GM12878 (cell line): Measurements from ENCODE around the gene ANXA2R. TPM values are rescaled to one million over a fixed set of nuclear protein-coding genes. Genes with fewer than 3 reads are reported as not detected.

Experiments used
- ATAC-seq: fragments of 200-7000 bp; cut with Tn5 transposase; 3 replicates; pipeline ENCODE4 v1.9.1; 2020; ENCODE audit warnings: mild to moderate bottlenecking, moderate library complexity
- BruUV-seq: library from RNA; stranded (reverse); fragments of 400-500 nt; replicated peaks from 2 replicates; lab custom pipeline; 2021; lab: Mats Ljungman, UMichigan
- CTCF ChIA-PET: fragments of 300-600 bp; sonication (Branson Sonifier 250); formaldehyde crosslinking; extraction: SDS; loops from one replicate; lab custom pipeline; 2021; ENCODE audit warnings: inconsistent platforms; lab: Yijun Ruan, JAX
- POLR2A ChIA-PET: fragments of 350-600 bp; formaldehyde crosslinking; extraction: SDS; loops from one replicate; lab custom pipeline; 2021; ENCODE audit warnings: inconsistent platforms; lab: Charles Lee
- RAD21 ChIA-PET: fragments of 300-600 bp; sonication (Branson Sonifier 250); formaldehyde crosslinking; loops from one replicate; lab custom pipeline; 2023; ENCODE audit warnings: antibody characterized with exemption; ENCODE audit not compliant: unreplicated experiment; lab: Charles Lee
- SMC1A ChIA-PET: fragments of 300-600 bp; sonication (Branson Sonifier 250); formaldehyde crosslinking; loops from one replicate; lab custom pipeline; 2023; ENCODE audit not compliant: unreplicated experiment, uncharacterized antibody; lab: Charles Lee
- DNase-seq: peaks from one replicate; pipeline ENCODE4 v3.0.0-alpha.2; 2011; ENCODE audit warnings: low read depth, low spot score
- FAIRE-seq: peaks from 3 replicates; lab custom pipeline; 2011; peaks lifted over from hg19 to GRCh38; lab: Jason Lieb, UNC
- H2AFZ ChIP-seq: 2 replicates; pipeline ENCODE4 v1.6.0; 2011; ENCODE audit warnings: low read depth, low read length, control low read depth; ENCODE audit not compliant: control insufficient read depth
- H3K27ac ChIP-seq: 2 replicates; pipeline ENCODE4 v1.5.1; 2011; ENCODE audit warnings: control low read depth; ENCODE audit not compliant: control insufficient read depth, insufficient read depth
- H3K27me3 ChIP-seq, 2 experiments: replicated peaks in 1 of 2; 2 replicates each; pipeline versions ENCODE4 v1.6.0 to v1.6.1; 2011; ENCODE audit warnings: low read length in 1 of 2; ENCODE audit not compliant: control insufficient read depth in 2 of 2, insufficient read depth in 2 of 2
- H3K36me3 ChIP-seq, 2 experiments: 2 replicates each; pipeline ENCODE4 v1.5.1; 2011; ENCODE audit warnings: low read length in 1 of 2; ENCODE audit not compliant: control insufficient read depth in 2 of 2, insufficient read depth in 2 of 2
- H3K4me1 ChIP-seq: 2 replicates; pipeline ENCODE4 v1.6.1; 2011; ENCODE audit warnings: mild to moderate bottlenecking, low read length, moderate library complexity, mixed read lengths; ENCODE audit not compliant: control insufficient read depth, insufficient read depth
- H3K4me2 ChIP-seq: 2 replicates; pipeline ENCODE4 v1.6.0; 2011; ENCODE audit warnings: control low read depth; ENCODE audit not compliant: control insufficient read depth, insufficient read depth
- H3K4me3 ChIP-seq: fragments of 200-600 bp; sonication (generic); 2 replicates; pipeline ENCODE4 v1.5.1; 2016
- H3K79me2 ChIP-seq: 2 replicates; pipeline ENCODE4 v1.6.0; 2011; ENCODE audit warnings: low read length; ENCODE audit not compliant: control insufficient read depth, insufficient read depth
- H3K9ac ChIP-seq: 2 replicates; pipeline ENCODE4 v1.8.0; 2011; ENCODE audit warnings: low read length, control low read depth, mixed read lengths; ENCODE audit not compliant: control insufficient read depth, insufficient read depth
- H3K9me3 ChIP-seq: replicated peaks from 3 replicates; pipeline ENCODE4 v1.5.1; 2011; ENCODE audit warnings: mild to moderate bottlenecking, low read length; ENCODE audit not compliant: control insufficient read depth, insufficient read depth
- H4K20me1 ChIP-seq: 2 replicates; pipeline ENCODE4 v1.6.0; 2011; ENCODE audit not compliant: control insufficient read depth, insufficient read depth
- BMI1 ChIP-seq: fragments of 450-650 bp; IDR thresholded peaks from 2 replicates; pipeline ENCODE4 v1.6.1; 2016; ENCODE audit warnings: mild to moderate bottlenecking, moderate library complexity, borderline replicate concordance
- EGR1 ChIP-seq, 2 experiments: IDR thresholded peaks; 1 replicate in 1 of 2; 2 replicates in 1 of 2; pipeline ENCODE4 v1.6.1; 2011 to 2012; ENCODE audit warnings: low read depth in 2 of 2, low read length in 2 of 2, borderline replicate concordance in 1 of 2, mild to moderate bottlenecking in 1 of 2, moderate library complexity in 1 of 2
- EP300 ChIP-seq, 2 experiments: fragments of 150-350 bp in 1 of 2; IDR thresholded peaks; 2 replicates each; pipeline ENCODE4 v1.6.1; 2011 to 2012; ENCODE audit warnings: low read depth in 2 of 2, low read length in 2 of 2, borderline replicate concordance in 1 of 2, improper control_type of control experiment in 1 of 2, inconsistent platforms in 1 of 2; ENCODE audit not compliant: control insufficient read depth in 1 of 2
- ESRRA ChIP-seq: IDR thresholded peaks from 2 replicates; pipeline ENCODE4 v1.6.1; 2012; ENCODE audit warnings: mild to moderate bottlenecking, low read length, improper control_type of control experiment
- GATAD2B ChIP-seq: fragments of 450-650 bp; conservative IDR thresholded peaks from 2 replicates; pipeline ENCODE4 v1.6.1; 2017; ENCODE audit warnings: low read depth, mild to moderate bottlenecking, moderate library complexity
- HCFC1 ChIP-seq: fragments of 150-350 bp; IDR thresholded peaks from 2 replicates; pipeline ENCODE4 v1.6.1; 2014; ENCODE audit warnings: low read length
- IKZF1 ChIP-seq: fragments of 450-650 bp; conservative IDR thresholded peaks from 2 replicates; pipeline ENCODE4 v1.6.1; 2017; ENCODE audit warnings: antibody characterized with exemption, mild to moderate bottlenecking
- MEF2B ChIP-seq: fragments of 450-650 bp; IDR thresholded peaks from 2 replicates; pipeline ENCODE4 v1.6.1; 2018; ENCODE audit warnings: mild to moderate bottlenecking, moderate library complexity; ENCODE audit not compliant: partially characterized antibody, poor library complexity, severe bottlenecking
- MXI1 ChIP-seq: fragments of 150-350 bp; IDR thresholded peaks from 2 replicates; pipeline ENCODE4 v1.6.1; 2011; ENCODE audit warnings: low read depth, mild to moderate bottlenecking, inconsistent platforms, low read length, improper control_type of control experiment
- NBN ChIP-seq: fragments of 450-650 bp; IDR thresholded peaks from 2 replicates; pipeline ENCODE4 v1.6.1; 2016
- POU2F2 ChIP-seq: IDR thresholded peaks from 3 replicates; pipeline ENCODE4 v1.6.1; 2011; ENCODE audit warnings: low read depth, mild to moderate bottlenecking, low read length, borderline replicate concordance
- RB1 ChIP-seq: fragments of 450-650 bp; formaldehyde crosslinking; IDR thresholded peaks from 2 replicates; pipeline ENCODE4 v1.6.1; 2017; ENCODE audit warnings: mild to moderate bottlenecking, borderline replicate concordance
- SIN3A ChIP-seq: IDR thresholded peaks from 2 replicates; pipeline ENCODE4 v1.6.1; 2012; ENCODE audit warnings: low read depth, low read length, improper control_type of control experiment
- SMAD5 ChIP-seq: IDR thresholded peaks from 2 replicates; pipeline ENCODE4 v1.6.1; 2016; ENCODE audit warnings: antibody characterized with exemption, low read depth
- YY1 ChIP-seq: IDR thresholded peaks from 2 replicates; pipeline ENCODE4 v1.6.1; 2011; ENCODE audit warnings: low read depth, mild to moderate bottlenecking, low read length
- WGBS: methylation state at CpG from one replicate; pipeline ENCODE4 v1.1.6; 2016; ENCODE audit warnings: low lambda C conversion rate; ENCODE audit not compliant: insufficient replicate concordance, insufficient coverage; ENCODE audit errors: missing lambda C conversion rate; 5-methylcytosine and 5-hydroxymethylcytosine counted together
- in situ Hi-C: fragments of 300-500 bp; cut with MboI; formaldehyde crosslinking; loops from 9 replicates; pipeline ENCODE4 v1.14.3; 2018; ENCODE audit warnings: mixed read lengths
- intact Hi-C: fragments of 100-400 bp; cut with micrococcal nuclease; formaldehyde crosslinking; loops from one replicate; pipeline ENCODE4 v1.14.2; 2022; ENCODE audit not compliant: unreplicated experiment
- polyA plus RNA-seq, 11 experiments: library from polyadenylated mRNA; depleted of rRNA in 4 of 11; unstranded in 6 of 11; stranded (reverse) in 5 of 11; fragments of >200 nt; fragmentation: Nextera tagmentation in 4 of 11; fragmentation: Illumina TruSeq in 1 of 11; extraction: Ambion mirVana in 4 of 11; extraction: Trizol in 1 of 11; gene quantifications; 1 replicate in 1 of 11; 2 replicates in 10 of 11; pipeline versions ENCODE4 v1.2.1 to v1.2.3, GENCODE V29; 2011 to 2016; ENCODE audit warnings: inconsistent platforms in 2 of 11, missing spikeins in 2 of 11, low read depth in 1 of 11
- total RNA-seq, 4 experiments: library from RNA; depleted of rRNA in 3 of 4; stranded (reverse); fragments of >200 nt in 3 of 4; fragmentation: Illumina TruSeq in 1 of 4; extraction: Trizol in 1 of 4; gene quantifications; 2 replicates each; pipeline versions ENCODE4 v1.2.1 to v1.2.3, GENCODE V29; 2013 to 2021
- TF ChIP-seq, protein P1 (sequence below): fragments of 450-650 bp; IDR thresholded peaks from 2 replicates; pipeline ENCODE4 v1.6.1; 2016; ENCODE audit warnings: mild to moderate bottlenecking
- TF ChIP-seq, protein P2 (sequence below): IDR thresholded peaks from 2 replicates; pipeline ENCODE4 v1.6.1; 2011; ENCODE audit warnings: borderline replicate concordance, low read depth, mild to moderate bottlenecking, moderate library complexity, mixed read lengths, low read length; ENCODE audit not compliant: insufficient read depth; ENCODE audit errors: extremely low read length

ANXA2R gene
- total and polyA plus RNA-seq, 10 of the 15 experiments (the other 5 are each of a cell fraction or from before 2014, with no cell fraction given) = 2.3 to 7.8 (median 4.4) TPM

DNA sequence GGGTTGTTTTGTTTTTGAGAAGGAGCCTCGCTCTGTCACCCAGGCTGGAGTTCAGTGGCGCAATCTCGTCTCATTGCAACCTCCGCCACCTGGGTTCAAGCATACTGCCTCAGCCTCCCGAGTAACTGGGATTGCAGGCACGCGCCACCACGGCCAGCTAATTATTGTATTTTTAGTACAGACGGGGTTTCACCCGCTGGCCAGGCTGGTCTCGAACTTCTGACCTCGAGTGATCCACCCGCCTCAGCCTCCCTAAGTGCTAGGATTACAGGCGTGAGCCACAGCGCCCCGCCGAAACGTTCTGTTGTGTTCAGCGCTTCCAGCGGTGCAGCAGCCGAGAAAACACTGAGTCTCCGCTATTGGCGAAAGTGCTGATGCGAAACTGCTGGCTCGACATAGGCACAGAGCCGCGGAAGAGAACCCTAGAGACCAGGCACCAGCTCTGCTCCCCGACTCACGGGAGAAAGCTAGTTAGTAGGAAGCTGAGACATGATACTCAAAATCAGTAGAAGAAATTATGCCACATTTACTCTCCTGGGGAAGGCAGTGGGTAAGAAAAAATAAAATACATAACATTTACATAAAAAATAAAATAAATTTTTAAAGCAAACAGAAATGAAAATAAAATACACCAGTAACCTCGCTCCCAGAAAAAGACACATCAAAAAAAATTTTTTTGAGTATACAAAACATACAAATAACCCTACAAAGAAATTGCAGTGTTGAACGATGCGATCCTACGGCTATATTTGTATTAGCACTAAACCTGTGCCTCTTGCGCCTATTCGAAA lies 31.6 kb downstream of the ANXA2R start:
- intact Hi-C loops = loop anchor here (1.0 to 5.0 kb wide), 3 partner anchors 13 to 99 kb away; no protein-coding TSS in a partner anchor
- H3K27ac ChIP-seq = peak overlapping the region; percentile 94
- FAIRE-seq (no peak), DNase-seq (no peak), ATAC-seq (peak; percentile 72)
- ChIA-PET POLR2A (interaction anchor here (0.9 to 4.4 kb wide), 7 partner anchors 10 to 304 kb away, joined by 3 to 65 read pairs (median 4); no protein-coding TSS in a partner anchor), RAD21 (interaction anchor here (1.0 to 3.4 kb wide), 13 partner anchors 10 to 541 kb away, joined by 3 to 78 read pairs (median 4); no protein-coding TSS in a partner anchor), SMC1A (interaction anchor here (1.0 to 3.9 kb wide), 11 partner anchors 8 to 199 kb away, joined by 3 to 48 read pairs (median 5); no protein-coding TSS in a partner anchor), CTCF (interaction anchor here (0.9 to 4.5 kb wide), 14 partner anchors 8 to 99 kb away, joined by 3 to 64 read pairs (median 8); partner anchors contain the start of gene ANXA2R)
- no TSS peak for BruUV-seq
- under 1% methylated on average over 35 of the region's 35 CpGs for WGBS
- no peaks in the 10 kb centered on the region for H3K79me2 ChIP-seq
- peak overlapping the region; percentile 81 for H3K9ac ChIP-seq
- H2AFZ ChIP-seq = peak overlapping the region; percentile 69
- no peaks in the 10 kb centered on the region for H3K9me3 ChIP-seq
- in situ Hi-C loops = no loop called here
- no peaks in the 10 kb centered on the region for H4K20me1 ChIP-seq
- peak overlapping the region; percentile 67 for H3K4me3 ChIP-seq
- H3K4me2 ChIP-seq = peak overlapping the region; percentile 92
- H3K36me3 ChIP-seq = no peaks in the 10 kb centered on the region
- peaks cover 13% of the 10 kb centered on the region for H3K4me1 ChIP-seq
- no peaks in the 10 kb centered on the region for H3K27me3 ChIP-seq
- TF ChIP-seq ESRRA (no peak), NBN (peak; percentile 97), EGR1 (IDR thresholded peaks at IDR 0.05; ENCODE audit: borderline replicate concordance in 1 of 2, low read depth in 2 of 2, low read length in 2 of 2) (0 out of 3 replicates have a peak, but pooled peaks of 1 of the 2 experiments have one; percentile 5), YY1 (peak; percentile 58), SMAD5 (peak; percentile 68; the same call in 1 of the 2 replicates), HCFC1 (0 out of 2 replicates have a peak, but pooled peaks have one; percentile 28), GATAD2B (peak; percentile 51), EP300 (IDR thresholded peaks at IDR 0.05; ENCODE audit: borderline replicate concordance in 1 of 2, control insufficient read depth in 1 of 2, low read depth in 2 of 2, low read length in 2 of 2) (peak in 1 of 2 experiments; percentile 77; a peak in 2 of 4 replicates), IKZF1 (peak; percentile 66), BMI1 (no peak), MXI1 (no peak), POU2F2 (no peak), MEF2B (no peak), SIN3A (no peak; the same call in 1 of the 2 replicates), RB1 (peak; percentile 56)
- TF ChIP-seq, protein P1, sequence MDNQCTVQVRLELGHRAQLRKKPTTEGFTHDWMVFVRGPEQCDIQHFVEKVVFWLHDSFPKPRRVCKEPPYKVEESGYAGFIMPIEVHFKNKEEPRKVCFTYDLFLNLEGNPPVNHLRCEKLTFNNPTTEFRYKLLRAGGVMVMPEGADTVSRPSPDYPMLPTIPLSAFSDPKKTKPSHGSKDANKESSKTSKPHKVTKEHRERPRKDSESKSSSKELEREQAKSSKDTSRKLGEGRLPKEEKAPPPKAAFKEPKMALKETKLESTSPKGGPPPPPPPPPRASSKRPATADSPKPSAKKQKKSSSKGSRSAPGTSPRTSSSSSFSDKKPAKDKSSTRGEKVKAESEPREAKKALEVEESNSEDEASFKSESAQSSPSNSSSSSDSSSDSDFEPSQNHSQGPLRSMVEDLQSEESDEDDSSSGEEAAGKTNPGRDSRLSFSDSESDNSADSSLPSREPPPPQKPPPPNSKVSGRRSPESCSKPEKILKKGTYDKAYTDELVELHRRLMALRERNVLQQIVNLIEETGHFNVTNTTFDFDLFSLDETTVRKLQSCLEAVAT = peak; percentile 88
- TF ChIP-seq, protein P2, sequence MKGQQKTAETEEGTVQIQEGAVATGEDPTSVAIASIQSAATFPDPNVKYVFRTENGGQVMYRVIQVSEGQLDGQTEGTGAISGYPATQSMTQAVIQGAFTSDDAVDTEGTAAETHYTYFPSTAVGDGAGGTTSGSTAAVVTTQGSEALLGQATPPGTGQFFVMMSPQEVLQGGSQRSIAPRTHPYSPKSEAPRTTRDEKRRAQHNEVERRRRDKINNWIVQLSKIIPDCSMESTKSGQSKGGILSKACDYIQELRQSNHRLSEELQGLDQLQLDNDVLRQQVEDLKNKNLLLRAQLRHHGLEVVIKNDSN = no peak
